DOHH2 (cell line): ENCODE measurements around the gene CEL.

Source experiments
- H3F3A ChIP-seq: fragments of 200-600 bp; sonication (generic), shearing (Covaris generic); 2 replicates; pipeline ENCODE4 v1.6.0; 2016; ENCODE audit warnings: antibody characterized with exemption, mild to moderate bottlenecking; ENCODE audit not compliant: control insufficient read depth, insufficient read depth
- H3K27ac ChIP-seq: fragments of 200-600 bp; sonication (generic); 2 replicates; pipeline ENCODE4 v1.5.1; 2014; ENCODE audit warnings: low read depth, mild to moderate bottlenecking, low read length, moderate library complexity
- H3K27me3 ChIP-seq: fragments of 200-600 bp; sonication (generic); 2 replicates; pipeline ENCODE4 v1.6.1; 2014; ENCODE audit warnings: mild to moderate bottlenecking, low read length, mixed read lengths; ENCODE audit not compliant: control insufficient read depth
- H3K36me3 ChIP-seq: fragments of 200-600 bp; sonication (generic); 2 replicates; pipeline ENCODE4 v1.6.1; 2014; ENCODE audit warnings: mild to moderate bottlenecking, low read length, moderate library complexity, mixed read lengths; ENCODE audit not compliant: control insufficient read depth
- H3K4me1 ChIP-seq: fragments of 200-600 bp; sonication (generic); 2 replicates; pipeline ENCODE4 v1.6.1; 2014; ENCODE audit warnings: mild to moderate bottlenecking, low read length, mixed read lengths; ENCODE audit not compliant: control insufficient read depth
- H3K4me2 ChIP-seq: fragments of 200-600 bp; sonication (generic); 2 replicates; pipeline ENCODE4 v1.6.0; 2014; ENCODE audit warnings: mild to moderate bottlenecking, low read length, moderate library complexity
- H3K4me3 ChIP-seq: fragments of 200-600 bp; sonication (generic); 2 replicates; pipeline ENCODE4 v1.5.1; 2014; ENCODE audit warnings: mild to moderate bottlenecking, low read length, mixed read lengths
- H3K79me2 ChIP-seq: fragments of 200-600 bp; sonication (generic); 2 replicates; pipeline ENCODE4 v1.6.1; 2014; ENCODE audit warnings: mild to moderate bottlenecking, low read length, mixed read lengths; ENCODE audit not compliant: control insufficient read depth
- H3K9me2 ChIP-seq: fragments of 200-600 bp; sonication (generic); replicated peaks from 2 replicates; pipeline ENCODE4 v1.6.1; 2014; ENCODE audit warnings: mild to moderate bottlenecking, low read length, mixed read lengths; ENCODE audit not compliant: control insufficient read depth
- H3K9me3 ChIP-seq: fragments of 200-600 bp; sonication (generic); 2 replicates; pipeline ENCODE4 v1.6.1; 2014; ENCODE audit warnings: antibody characterized with exemption, low read length, mixed read lengths; ENCODE audit not compliant: control insufficient read depth, insufficient read depth
- H4K20me1 ChIP-seq: fragments of 200-600 bp; sonication (generic); 2 replicates; pipeline ENCODE4 v1.6.0; 2014; ENCODE audit warnings: low read depth, mild to moderate bottlenecking, antibody characterized with exemption, low read length, moderate library complexity; ENCODE audit not compliant: control insufficient read depth, insufficient read depth
- CTCF ChIP-seq: fragments of 200-600 bp; sonication (generic); IDR thresholded peaks from one replicate; pipeline ENCODE4 v1.5.1; 2014; ENCODE audit warnings: antibody characterized with exemption, mild to moderate bottlenecking, low read depth, low read length; ENCODE audit not compliant: poor library complexity, severe bottlenecking
- EZH2phosphoT487 ChIP-seq: fragments of 200-600 bp; sonication (generic); IDR thresholded peaks from 2 replicates; pipeline ENCODE4 v1.6.1; 2017; ENCODE audit warnings: borderline replicate concordance, mild to moderate bottlenecking, antibody characterized with exemption, low read length, moderate library complexity, mixed read lengths

The CEL gene

DNA sequence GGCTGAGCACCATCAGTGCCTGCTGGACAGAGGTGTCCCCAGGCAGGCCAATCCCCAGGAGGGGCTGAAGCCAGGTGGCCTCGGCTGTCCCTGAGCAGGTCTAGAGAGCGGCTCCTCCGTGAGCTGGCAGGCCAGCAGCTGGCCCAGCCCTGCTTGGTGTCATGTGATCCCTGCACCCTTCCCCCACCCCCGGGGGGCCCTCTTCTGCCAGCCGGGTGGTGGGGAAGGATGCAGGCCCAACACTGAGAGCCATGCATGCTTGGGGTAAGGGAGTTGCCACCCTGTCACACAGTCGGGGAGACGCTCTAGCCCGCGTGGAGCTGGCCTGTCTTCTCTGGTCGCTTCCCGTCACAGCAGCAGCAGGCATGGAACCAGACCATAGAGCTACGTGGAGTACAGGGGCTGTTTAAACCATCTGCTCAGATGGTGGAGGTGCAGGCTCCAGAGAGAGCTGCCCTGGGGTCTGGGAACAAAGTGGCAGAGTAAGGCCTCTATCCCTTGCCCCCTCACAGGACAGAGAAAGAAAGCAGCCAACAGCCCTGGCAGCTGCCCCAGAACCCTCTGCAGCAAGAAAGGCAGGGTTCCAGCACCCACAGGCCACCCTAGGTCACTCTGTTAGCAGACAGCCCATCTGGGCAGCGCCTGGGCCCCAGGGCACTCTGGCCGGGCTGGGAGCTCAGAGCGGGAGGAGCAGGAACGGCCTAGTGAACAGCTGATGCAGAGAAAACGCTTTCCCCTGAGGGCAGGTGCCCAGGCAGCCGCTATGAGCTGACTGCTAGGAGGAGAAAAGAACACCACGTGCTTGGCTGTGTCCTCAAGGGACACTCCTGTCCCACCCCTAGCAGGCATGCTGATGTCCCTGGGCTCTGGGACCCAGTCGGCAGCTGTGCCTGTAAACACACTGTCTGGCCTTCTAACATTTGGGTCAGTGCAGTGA is 52.4 kb downstream of the CEL start:
- Histone ChIP-seq H3K4me3 (no peak overlapping the region), H3K4me1 (peaks cover 19% of the 10 kb centered on the region)

DNA sequence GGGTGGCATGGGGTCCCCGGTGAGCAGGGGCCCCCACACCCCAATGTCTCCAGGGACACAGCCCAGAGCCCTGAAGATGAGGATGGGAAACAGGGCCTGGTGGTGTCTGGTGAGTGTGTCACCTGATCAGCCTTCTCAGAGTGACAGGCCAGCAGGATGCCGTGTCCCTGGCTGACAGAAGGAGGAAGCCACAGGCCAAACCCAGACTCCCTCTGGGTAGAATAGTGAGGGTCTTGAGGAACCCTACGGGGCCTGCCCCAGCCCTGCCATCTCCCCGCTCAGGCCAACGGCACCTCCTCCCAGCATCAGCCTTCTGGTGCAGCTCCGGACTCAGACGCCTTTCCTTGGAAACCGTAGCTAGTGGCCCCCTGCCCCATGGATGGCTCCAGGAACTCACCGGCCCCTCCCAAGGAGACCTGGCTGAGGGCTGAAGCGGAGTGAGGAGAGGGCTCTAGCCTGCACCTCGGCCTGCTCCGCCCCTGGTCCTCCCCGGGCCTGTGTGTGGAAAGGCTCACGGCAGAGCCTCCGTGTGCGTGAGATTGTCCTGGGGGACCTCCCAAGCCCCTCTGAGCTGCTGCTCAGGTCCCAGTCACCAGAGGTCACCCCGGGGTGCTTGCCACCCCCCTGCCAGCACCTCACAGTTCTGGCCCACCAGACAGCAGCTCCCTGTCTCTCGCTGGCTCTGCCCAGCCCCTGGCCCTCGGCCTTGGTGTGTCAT is 53.3 kb downstream of the CEL start:
- peaks cover 20% of the 10 kb centered on the region; the same call in 1 of the 2 replicates for H4K20me1 ChIP-seq
- H3F3A ChIP-seq, result no peaks in the 10 kb centered on the region; the same call in 1 of the 2 replicates
- no peak overlapping the region for H3K27ac ChIP-seq
- H3K36me3 ChIP-seq, result peaks cover 3% of the 10 kb centered on the region; the same call in 1 of the 2 replicates
- peaks cover 40% of the 10 kb centered on the region for H3K79me2 ChIP-seq
- peaks cover 19% of the 10 kb centered on the region for H3K4me1 ChIP-seq
- no peak overlapping the region for H3K4me3 ChIP-seq
- H3K27me3 ChIP-seq, result no peaks in the 10 kb centered on the region
- H3K9me3 ChIP-seq, result no peaks in the 10 kb centered on the region
- H3K4me2 ChIP-seq, result no peak overlapping the region
- TF ChIP-seq EZH2phosphoT487 (no peak), CTCF (no peak)
- H3K9me2 ChIP-seq, result no peaks in the 10 kb centered on the region

More for the DNA sequence above, 52.4 kb downstream of the CEL start:
- no peaks in the 10 kb centered on the region for H3K9me3 ChIP-seq
- H3K27ac ChIP-seq, result no peak overlapping the region
- no peaks in the 10 kb centered on the region; the same call in 1 of the 2 replicates for H3F3A ChIP-seq
- TF ChIP-seq EZH2phosphoT487 (no peak), CTCF (no peak)
- H3K9me2 ChIP-seq, result no peaks in the 10 kb centered on the region
- H3K4me2 ChIP-seq, result no peak overlapping the region
- H4K20me1 ChIP-seq, result peaks cover 12% of the 10 kb centered on the region; the same call in 1 of the 2 replicates
- H3K79me2 ChIP-seq, result peaks cover 34% of the 10 kb centered on the region
- no peaks in the 10 kb centered on the region for H3K27me3 ChIP-seq
- peaks cover 11% of the 10 kb centered on the region; the same call in 1 of the 2 replicates for H3K36me3 ChIP-seq

GRCh38 chr9:133115604-133116345 is 54.0 kb downstream of the CEL start:
- H3K27ac ChIP-seq, result no peak overlapping the region
- H3K9me2 ChIP-seq, result no peaks in the 10 kb centered on the region
- no peak overlapping the region for H3K4me2 ChIP-seq
- TF ChIP-seq CTCF (no peak), EZH2phosphoT487 (no peak)
- H3K4me3 ChIP-seq, result no peak overlapping the region
- no peaks in the 10 kb centered on the region for H3K9me3 ChIP-seq
- peaks cover 24% of the 10 kb centered on the region for H3K4me1 ChIP-seq
- no peaks in the 10 kb centered on the region; the same call in 1 of the 2 replicates for H3F3A ChIP-seq
- peaks cover 44% of the 10 kb centered on the region for H3K79me2 ChIP-seq
- no peaks in the 10 kb centered on the region for H3K27me3 ChIP-seq
- H3K36me3 ChIP-seq, result no peaks in the 10 kb centered on the region; the same call in 1 of the 2 replicates
- peaks cover 25% of the 10 kb centered on the region for H4K20me1 ChIP-seq
